ENCODE results near the gene ULK4.
A peak's percentile ranks its signal among the peaks of the same experiment; 100 is the strongest.

The ULK4 gene

DNA sequence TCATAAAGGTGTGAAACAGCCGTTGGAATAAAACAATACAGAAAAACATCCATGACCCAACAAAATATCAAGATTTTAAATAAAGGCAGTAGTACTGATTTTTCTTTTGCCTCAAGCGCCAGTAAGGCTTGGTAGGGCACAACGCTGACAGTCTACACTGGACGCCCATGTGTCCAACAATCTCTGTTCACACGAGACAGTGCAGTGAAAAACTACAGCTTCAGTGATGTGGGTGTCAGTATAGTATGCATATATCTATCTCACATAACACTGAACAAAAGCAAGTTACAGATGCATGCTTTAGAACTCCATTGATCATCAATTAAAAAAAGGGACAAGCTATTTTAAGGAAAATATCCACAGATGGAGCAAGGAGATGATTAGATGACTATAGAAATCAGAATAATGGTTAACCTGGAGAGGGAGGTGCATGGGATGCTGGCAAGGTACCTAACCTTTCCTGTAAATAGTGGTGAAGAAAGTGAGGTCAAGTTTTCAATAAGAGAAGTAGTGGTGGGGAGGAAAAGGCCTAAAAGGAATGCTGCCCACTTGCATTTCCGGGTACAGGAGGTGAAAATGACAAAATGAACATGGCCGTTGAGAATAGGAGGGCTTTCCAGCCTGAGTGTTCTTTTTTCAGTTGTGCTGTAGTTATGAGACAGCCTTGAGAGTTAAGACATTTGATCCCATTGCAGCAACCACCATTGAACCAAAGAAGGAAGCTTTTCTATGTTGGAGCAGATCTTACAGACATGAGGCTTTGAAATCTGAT, 719.9 kb downstream of the ULK4 start:
- DNase-seq: no peak

DNA sequence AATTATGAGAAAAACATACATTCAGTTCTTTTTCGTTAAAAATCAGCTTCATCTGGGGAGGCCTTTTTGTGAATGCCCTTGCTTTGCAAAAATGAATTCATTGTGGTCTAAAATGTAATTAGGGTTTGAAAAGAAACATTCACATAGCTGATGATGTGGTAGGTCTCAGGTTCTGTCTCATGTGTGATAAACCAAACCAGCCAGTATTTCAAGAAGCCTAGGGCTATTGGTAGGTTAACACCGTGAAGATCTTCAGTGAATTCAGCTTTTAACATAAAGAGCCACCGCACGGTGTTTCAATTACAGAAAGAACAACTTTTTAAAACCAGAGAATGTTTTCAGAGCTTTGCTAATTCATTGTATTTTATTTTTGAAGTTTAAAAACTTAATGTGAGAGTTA, 720.7 kb downstream of the ULK4 start:
- no peak for DNase-seq

DNA sequence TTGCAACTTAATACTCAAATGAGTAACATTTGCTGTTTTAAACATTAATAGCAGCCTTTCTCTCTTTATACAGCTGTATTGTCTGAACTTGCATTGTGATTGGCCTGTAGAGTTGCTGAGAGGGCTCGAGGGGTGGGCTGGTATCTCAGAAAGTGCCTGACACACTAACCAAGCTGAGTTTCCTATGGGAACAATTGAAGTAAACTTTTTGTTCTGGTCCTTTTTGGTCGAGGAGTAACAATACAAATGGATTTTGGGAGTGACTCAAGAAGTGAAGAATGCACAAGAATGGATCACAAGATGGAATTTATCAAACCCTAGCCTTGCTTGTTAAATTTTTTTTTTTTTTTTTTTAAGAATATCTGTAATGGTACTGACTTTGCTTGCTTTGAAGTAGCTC, 722.3 kb downstream of the ULK4 start:
- no peak for DNase-seq

DNA sequence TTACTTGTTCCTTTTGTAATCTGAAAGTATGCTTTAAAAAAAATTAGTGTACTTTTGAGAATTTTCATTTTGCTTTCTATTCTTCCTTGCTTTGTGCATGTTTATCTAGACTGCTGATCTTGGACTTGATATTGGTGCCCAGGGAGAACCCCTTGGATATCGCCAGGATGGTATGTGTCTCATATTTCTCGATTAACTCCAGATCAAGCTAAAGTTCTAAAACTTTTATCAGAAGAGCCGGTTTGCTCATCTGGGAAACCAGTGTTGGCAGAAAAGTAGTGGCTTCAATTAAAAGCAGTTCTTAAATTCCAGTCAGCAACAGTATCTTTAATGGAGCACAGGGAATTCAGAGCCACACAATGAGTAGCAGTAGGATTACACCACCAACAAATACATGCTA, 724.0 kb downstream of the ULK4 start:
- DNase-seq: no peak

DNA sequence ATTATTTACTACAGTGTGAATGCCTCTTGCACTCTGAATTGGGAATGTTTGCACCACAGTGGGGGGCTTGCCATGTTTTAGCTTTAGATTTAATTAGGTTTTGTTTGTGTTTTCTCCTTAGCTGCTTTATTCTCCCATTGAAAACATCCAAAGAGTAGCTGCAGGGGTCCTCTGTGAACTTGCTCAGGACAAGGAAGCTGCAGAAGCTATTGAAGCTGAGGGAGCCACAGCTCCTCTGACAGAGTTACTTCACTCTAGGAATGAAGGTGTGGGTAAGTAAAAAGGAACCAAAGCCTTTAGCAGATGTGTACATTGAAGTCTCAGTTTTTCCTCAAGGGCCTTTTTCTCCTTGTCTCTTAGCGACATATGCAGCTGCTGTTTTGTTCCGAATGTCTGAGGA, 725.7 kb downstream of the ULK4 start:
- DNase-seq: no peak

DNA sequence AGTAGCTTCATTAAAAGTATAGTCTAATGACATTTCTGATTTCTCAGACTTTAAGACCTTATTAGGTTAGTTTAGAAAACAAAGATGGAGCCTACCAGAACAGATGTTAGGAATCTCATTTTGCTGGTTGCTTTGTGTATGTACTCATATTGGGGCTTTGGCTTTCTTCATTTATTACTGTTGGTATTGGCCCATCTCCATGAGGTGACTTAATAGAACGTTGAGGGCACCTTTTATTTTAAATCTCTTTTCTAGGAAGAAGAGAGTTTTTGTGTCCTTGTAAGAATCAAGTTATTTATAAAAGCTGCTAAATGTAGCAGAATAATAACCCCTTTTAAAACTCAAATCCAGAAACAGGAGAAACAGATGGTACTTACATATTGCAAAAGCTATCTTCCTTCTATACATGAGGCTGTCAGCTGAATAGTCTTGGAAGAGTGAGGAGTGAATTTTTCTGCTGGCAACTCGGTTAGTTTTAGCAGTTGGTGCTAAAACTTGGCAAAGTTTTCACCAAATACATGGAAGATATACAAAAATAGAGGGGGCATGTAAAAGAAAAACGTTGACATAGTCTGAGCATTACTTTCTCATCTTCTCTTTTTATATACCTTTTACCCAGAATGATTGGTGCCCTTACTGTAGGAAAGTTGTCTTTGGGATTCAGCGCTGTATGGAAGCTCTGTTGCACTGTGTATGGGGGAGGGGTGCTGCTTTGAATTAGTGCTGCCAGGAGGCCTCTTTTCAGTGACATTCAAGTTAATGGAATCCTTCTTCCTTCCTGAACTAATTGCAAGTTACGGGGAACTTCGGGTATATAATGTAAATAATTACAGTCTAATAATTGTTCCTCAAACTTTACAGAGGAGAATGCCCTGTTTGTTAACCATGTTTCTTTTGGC, 726.8 kb downstream of the ULK4 start:
- peak; percentile 7 for DNase-seq

DNA sequence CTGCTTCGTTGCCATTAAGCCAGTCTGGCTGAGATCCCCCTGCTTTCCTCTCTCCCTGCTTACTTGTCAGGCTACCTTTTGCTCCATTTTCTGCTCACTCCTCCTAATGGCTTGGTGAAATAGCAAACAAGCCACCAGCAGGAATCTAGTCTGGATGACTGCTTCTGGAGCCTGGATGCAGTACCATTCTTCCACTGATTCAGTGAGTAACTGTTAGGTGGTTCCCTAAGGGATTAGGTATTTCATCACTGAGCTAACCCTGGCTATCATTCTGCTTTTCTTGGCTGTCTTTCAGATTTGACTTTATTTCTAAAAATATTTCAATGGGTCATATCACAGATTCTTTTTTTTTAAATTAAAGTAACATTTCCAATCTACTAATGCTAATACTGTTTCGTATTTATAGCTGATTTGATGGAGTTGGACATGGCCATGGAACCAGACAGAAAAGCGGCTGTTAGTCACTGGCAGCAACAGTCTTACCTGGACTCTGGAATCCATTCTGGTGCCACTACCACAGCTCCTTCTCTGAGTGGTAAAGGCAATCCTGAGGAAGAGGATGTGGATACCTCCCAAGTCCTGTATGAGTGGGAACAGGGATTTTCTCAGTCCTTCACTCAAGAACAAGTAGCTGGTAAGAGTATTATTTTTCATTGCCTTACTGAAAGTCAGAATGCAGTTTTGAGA, 737.6 kb downstream of the ULK4 start:
- DNase-seq: no peak

DNA sequence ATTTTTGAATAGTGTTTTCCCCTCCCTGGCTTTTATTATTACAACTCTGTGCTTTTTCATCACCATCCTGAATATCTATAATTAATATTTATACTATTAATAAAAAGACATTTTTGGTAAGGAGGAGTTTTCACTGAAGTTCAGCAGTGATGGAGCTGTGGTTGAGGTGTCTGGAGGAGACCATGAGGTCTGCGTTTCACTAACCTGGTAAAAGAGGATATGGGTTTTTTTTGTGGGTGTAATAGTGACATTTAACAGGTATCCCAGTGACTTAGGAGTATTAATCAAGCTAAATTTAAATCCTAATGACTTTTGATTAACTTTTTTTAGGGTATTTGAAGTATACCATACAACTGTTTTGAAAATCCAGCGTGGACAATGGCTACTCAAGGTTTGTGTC, 738.2 kb downstream of the ULK4 start:
- no peak for DNase-seq

DNA sequence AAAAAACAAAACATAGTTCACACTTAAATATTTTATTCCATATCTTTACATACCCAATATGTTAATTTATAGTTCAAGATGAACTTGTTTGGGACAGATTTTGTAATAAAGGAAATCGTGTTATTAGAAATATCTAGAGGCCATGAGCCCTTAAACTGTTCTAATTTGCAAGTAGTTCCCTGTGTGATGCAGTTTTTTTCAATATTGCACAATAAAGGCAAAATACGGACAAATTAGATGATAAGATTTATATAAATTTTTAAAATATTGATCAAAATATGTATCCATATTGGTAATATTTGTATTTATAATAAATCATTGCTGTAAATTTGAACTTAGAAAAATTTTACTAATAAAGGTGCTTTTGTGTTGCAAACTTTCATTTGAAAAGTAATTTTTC, 738.8 kb downstream of the ULK4 start:
- no peak for DNase-seq

DNA sequence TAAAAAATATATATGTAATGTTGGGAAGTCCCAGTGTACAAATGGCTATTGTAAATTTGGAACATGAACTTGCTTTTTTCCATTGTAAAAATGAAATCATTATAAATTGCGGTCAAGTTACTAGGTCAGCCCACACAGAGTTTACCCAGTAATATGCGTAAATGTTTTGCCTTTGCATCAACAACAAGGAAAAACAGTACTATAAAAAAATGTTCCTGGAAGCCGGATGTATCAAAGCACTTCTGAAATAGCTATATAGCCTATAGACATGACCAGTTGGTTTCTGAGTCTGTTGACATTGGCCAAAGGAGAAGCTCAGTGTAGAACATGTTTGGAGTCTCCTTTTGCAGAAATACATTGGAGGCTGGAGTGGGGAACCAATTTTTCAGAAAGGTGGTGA, 739.4 kb downstream of the ULK4 start:
- DNase-seq: no peak

DNA sequence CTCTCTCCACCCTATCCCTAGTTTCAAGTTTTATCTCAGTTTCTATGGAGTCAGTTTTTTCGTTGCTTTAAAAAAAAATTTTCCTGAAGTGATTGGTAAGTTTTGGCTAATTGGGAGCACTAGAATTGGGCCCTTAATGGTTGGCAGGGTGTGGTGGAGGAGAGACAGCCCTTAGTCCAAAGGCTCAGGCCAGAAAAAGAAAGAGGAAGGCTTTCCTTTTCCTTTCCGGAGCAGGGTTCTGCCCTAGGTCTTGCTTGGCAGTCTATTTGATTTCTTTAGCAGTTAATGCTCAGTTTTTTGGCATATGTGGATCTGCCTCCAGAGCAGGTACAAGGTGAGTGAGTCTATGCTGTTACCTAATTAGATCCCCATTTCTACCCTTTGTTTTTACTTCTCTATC, 739.9 kb downstream of the ULK4 start:
- DNase-seq: no peak

DNA sequence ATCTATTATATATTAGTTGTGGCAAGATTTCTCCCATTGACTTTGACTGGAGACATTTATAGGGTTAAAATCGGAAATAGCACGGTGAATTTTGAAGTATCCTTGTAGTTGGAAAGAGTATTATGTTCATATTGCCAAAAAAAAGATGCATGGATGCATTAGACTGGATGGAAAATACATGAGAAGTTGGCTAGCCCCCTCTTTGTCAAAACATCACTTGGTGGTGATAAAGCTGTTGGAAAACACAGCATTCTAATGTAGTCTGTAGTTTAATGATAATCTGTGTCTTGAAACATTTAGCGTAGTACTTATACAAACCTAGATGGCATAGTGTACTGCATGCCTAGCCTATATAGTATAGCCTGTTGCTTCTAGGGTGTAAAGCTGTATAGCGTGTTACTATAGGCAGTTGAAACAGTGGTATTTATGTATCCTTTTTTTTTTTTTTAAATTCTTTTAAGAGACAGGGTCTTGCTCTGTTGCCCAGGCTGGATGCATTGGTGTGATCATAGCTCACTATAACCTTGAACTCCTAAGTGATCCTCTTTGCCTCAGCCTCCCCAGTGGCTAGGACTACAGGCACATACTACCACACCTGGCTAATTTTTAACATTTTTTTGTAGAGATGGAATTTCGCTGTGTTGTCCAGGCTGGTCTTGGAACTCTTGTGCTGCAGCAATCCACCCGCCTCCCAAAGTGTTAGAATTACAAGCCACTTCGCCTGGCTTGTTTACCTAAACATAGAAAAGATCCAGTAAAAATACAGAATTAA, 740.8 kb downstream of the ULK4 start:
- no peak for DNase-seq

DNA sequence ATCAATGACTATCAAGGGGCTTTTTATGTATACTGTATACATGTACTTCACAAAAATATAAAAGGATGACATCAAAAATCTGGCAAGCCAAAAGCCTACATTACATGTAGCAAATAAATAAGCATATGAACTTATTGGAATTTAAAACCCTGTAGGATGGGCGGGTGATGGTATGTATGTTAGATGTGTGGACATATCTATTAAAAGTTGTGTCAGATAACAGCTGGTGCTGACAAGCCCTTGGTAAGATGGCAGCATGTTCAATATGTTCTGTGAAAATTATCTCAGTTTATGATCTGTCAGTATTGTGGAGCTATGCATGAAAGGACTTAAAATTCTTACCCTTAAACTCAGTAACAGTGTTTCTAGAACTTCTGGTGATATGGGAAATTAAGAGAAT, 742.5 kb downstream of the ULK4 start:
- no peak for DNase-seq

DNA sequence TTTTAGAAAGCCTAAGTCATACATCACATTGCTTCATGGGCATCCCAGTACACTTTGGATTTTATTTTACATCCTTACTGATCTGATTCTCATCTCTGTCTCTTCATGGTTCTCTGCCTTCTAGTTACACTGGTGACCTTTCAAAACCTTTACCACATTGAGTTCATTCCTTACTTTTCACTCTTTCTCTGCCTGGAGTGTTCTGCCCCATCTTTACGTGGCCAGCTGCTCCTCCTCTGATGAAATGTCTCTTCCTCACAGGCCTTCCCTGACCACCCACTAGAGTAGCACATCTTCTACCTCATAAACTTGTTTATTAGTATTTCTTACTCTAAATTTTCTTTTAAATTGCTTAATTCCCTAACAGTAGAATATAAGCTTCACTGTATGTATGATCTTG, 744.9 kb downstream of the ULK4 start:
- no peak for DNase-seq

DNA sequence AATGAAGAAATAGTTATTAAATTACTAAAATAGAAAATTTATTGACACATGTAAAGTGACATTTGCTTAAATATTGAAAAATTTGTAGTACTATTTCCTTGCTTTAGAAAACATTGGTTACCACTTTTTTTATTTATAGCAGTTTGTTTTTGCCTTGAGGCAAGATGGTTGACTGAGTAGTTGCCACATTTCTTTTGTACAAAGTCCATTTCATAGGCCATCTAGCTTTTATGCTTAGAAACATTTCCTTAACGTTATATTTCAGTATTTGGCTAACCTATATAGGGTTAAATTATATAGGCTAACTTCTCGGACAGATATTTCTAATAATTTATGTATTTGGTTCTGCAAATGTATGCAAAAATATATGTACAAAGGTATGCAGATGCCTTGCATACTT, 745.5 kb downstream of the ULK4 start:
- no peak for DNase-seq

DNA sequence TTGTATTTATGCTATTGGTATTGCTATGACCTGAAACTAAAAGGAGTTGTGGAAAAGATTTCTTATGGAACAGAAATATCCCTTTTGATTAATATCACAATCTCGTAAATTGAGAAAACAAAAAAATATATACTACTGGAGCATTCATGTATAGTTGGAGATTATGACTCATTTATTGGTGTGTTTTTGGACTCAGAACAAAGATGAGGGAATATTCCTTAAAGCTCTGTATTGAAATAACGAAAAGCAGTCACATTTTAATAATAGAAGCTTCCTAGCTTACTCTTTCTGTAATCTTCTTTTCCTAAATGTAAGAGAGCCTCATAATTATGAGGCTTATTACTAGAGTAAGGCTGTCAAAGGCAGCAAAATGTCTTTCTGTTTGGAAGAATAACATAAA, 748.3 kb downstream of the ULK4 start:
- no peak for DNase-seq

DNA sequence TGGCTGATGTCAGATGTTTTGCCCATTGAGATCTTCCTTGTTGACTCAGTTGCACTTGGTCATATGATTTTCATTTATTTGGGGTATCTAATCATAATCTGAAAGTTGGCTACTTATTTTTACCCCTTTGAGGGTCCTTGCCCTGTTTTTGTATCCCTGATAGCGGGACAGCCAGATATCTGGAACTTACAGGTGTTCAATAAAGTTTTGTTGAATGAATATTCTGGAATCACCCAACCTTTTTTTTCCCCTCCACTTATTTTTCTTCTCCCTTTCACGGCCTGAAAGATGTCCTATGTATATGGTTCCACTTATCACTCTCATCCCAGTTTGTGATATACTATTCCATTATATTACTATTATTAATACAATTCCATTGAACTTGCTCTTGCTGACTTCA, 749.8 kb downstream of the ULK4 start:
- no peak for DNase-seq

DNA sequence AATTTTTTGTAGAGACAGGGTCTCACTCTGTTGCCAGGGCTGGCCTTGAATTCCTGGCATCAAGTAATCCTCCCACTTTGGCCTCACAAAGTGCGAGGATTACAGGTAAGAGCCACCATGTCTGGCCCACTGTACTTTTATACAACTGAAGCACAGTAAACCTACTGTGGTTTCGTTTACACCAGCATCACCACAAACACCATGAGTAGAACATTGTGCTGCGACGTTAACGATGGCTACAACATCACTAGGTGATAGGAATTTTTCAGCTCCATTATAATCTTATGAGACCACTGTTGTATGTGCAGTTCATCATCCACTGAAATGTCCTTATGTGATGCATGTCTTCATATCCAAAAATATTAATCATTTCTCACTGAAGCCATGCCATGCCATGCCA, 750.9 kb downstream of the ULK4 start:
- DNase-seq: no peak

DNA sequence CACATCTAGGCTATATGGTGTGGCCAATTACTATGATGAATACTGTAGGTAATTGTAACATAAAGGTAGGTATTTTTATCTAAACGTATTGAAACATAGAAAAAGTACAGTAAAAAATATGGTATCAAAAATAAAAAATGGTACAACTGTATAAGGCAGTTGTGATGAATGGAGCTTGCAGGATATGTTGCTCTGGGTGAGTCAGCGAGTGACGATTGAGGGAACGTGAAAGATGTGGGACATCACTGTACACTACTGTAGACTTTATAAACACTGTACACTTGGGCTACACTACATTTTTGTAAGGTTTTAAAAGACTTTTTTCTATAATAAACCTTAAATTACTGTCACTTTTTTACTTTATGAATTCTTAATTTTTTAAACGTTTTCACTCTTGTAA, 752.3 kb downstream of the ULK4 start:
- no peak for DNase-seq

DNA sequence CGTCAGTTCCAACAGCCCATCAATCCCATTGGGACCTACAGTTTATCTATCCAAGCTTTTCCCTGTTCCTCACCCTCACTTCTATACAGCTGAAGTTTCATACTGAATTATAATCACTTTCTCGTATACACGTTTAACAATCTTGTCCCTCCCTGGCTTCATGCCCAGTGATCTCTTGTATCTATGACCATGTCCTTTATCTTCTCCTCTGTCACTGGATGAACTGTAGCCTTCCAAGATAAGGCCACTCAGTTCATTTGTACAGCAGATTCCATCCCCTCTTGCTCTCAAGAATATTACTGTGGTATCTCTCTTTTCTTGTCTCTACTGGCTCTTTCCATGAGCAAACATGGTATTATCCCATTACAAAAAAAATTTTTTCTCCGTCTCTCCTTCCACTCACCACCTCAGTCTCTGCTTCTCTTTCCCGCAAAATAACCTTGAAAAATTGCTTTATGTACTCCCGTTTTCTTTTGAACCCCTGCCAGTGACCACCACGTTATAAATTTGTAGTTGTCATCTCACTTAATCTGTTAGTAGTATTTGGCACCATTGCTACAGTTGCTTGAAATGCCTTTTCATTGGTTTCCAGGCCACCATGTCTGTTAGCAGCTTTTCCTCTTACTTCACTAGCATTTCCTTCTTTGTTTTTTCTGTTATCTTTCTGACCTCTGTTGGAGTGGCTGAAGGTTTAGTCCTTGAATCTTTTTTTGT, 753.2 kb downstream of the ULK4 start:
- DNase-seq: no peak

DNA sequence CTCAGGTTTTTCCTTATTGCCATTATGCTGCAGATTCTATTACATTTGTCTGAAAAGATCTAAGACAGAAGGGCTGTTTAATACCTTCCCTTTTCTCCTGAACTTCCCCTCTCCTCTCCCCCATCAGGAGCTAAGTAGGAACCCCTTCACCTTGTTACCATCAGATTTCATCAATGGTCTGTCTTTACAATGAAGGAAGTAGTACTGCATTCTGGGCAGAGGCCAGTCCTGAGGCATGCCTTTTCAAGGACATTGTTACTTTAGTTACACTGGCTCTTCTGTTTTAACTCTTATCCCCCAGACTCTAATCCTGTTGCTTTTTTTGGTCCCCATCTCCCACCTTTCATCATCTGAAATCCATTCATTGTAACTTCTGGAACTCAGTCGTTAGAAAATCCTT, 754.5 kb downstream of the ULK4 start:
- no peak for DNase-seq

DNA sequence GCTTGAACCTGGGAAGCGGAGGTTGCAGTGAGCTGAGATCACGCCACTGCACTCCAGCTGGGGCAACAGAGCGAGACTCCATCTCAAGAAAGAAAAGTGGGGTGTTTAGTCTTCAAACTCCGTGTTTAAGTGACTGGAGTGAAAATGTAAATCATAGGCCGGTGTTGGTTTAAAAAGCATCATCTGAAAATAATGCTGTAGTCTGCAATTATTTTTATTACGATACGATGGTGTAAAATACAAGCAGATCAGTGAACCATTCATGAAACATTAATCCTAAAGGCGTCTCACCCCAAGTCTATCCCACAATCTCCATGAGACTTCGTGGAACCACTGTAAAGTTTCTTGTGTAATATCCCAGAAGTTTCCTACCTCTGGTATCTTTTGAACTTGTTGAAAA, 756.3 kb downstream of the ULK4 start:
- DNase-seq: no peak

Data from NCI-H2029 treated with DMSO at 0.1 percent for 48 hours (cell line).